GM21737 (cell line): Measurements from ENCODE around the gene SCN2B.

Experiments used
- ATAC-seq: cut with Tn5 transposase; IDR thresholded peaks from one replicate; pipeline ENCODE4 v1.9.1; 2021; ENCODE audit warnings: mild to moderate bottlenecking, moderate library complexity; ENCODE audit not compliant: unreplicated experiment

The SCN2B gene

GRCh38 chr11:118154641-118155040, 21.8 kb downstream of the SCN2B start:
- no peak for ATAC-seq

- no peak for ATAC-seq
Observed at GRCh38 chr11:118153976-118154375, 22.5 kb downstream of the SCN2B start.

GRCh38 chr11:118153516-118153915, 22.9 kb downstream of the SCN2B start:
- no peak for ATAC-seq

GRCh38 chr11:118152552-118153471, 23.6 kb downstream of the SCN2B start, which contains the start of gene SCN4B:
Gene SCN4B, minus strand, starts transcription at chr11:118152823. Its CDS starts 150 bp downstream, at chr11:118152673.
- ATAC-seq: no peak

GRCh38 chr11:118152020-118152551, 24.4 kb downstream of the SCN2B start:
- no peak for ATAC-seq

GRCh38 chr11:118151431-118151830, 25.0 kb downstream of the SCN2B start:
- ATAC-seq: no peak

GRCh38 chr11:118149493-118149892, 26.9 kb downstream of the SCN2B start:
- ATAC-seq: no peak

GRCh38 chr11:118148856-118149255, 27.6 kb downstream of the SCN2B start:
- ATAC-seq: no peak

- ATAC-seq: no peak
Observed at GRCh38 chr11:118148240-118148639, 28.2 kb downstream of the SCN2B start.

GRCh38 chr11:118147502-118147901, 28.9 kb downstream of the SCN2B start:
- no peak for ATAC-seq

- no peak for ATAC-seq
Observed at GRCh38 chr11:118146554-118146953, 29.9 kb downstream of the SCN2B start.

GRCh38 chr11:118145285-118146227, 30.9 kb downstream of the SCN2B start:
- ATAC-seq: peak; percentile 70

GRCh38 chr11:118144301-118145268, 31.9 kb downstream of the SCN2B start:
- no peak for ATAC-seq

GRCh38 chr11:118143661-118144185, 32.7 kb downstream of the SCN2B start:
- ATAC-seq: no peak

GRCh38 chr11:118142809-118143208, 33.6 kb downstream of the SCN2B start:
- ATAC-seq: no peak

- no peak for ATAC-seq
Observed at GRCh38 chr11:118142081-118142480, 34.4 kb downstream of the SCN2B start.

- no peak for ATAC-seq
Observed at GRCh38 chr11:118139578-118139977, 36.9 kb downstream of the SCN2B start.

- ATAC-seq: no peak
Observed at GRCh38 chr11:118138839-118139420, 37.5 kb downstream of the SCN2B start.

- no peak for ATAC-seq
Observed at GRCh38 chr11:118136801-118137200, 39.6 kb downstream of the SCN2B start.
